ENCODE measurements around the gene GOLGA1.
A peak's percentile ranks its signal among the peaks of the same experiment; 100 is the strongest.

Gene GOLGA1

DNA sequence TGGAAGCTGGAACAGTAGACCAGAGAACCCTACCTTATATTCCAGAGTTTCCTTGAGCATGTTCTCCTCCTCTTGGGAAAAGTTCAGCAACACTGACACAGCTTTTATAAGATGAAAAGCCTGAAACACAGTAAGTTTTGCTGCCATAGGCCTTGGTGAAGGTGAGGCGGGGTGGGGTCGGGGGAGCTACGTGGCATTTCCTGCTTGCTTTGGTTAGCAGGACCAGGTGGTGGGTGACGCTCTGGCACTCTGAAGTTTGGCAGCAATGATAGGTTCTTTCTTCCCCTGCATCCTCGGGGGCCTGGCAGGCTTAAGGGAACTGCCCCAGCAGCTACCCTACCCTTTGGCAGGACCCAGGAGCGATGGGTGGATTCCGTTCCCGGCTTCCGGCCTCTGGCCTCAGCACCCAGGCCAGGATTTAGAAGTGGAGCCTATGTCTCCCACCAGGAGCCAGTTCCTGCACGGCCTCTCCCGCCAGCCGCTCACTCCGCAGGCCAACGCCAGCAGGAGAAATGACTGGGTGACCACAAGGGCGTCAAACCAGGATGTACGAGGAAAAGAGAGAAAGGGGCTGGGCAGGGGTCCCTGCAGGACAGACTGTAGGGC, 59.6 kb downstream of the GOLGA1 start:
- DNase-seq: no peak

GRCh38 chr9:124880501-124880900, 60.4 kb downstream of the GOLGA1 start:
- no peak for DNase-seq

GRCh38 chr9:124879226-124879625, 61.7 kb downstream of the GOLGA1 start:
- no peak for DNase-seq

DNA sequence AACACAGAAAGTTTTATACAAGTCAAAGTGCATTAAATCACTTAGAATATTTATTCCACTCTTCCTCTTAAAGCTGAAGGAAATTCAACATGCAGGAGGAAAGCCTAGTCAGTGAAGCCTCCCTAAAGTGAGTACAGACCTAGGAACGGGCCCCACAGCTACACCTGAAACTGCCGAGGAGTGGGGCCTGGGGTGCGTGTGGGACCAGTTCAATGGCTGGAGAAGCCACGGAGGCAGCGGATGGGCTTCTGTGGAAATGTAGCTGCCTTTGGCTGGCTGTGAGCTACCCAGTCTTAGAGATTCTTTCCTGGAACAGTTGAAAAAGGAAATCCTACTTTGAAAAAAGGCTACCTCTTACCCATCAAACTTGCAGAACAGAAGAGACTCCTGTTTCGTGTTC, 62.4 kb downstream of the GOLGA1 start:
- DNase-seq: no peak

- DNase-seq: no peak
Measured at GRCh38 chr9:124878021-124878420, 62.9 kb downstream of the GOLGA1 start.

- DNase-seq: no peak
Measured at GRCh38 chr9:124877021-124877782, 63.7 kb downstream of the GOLGA1 start.

- DNase-seq: no peak
Measured at GRCh38 chr9:124875501-124875900, 65.4 kb downstream of the GOLGA1 start.

DNA sequence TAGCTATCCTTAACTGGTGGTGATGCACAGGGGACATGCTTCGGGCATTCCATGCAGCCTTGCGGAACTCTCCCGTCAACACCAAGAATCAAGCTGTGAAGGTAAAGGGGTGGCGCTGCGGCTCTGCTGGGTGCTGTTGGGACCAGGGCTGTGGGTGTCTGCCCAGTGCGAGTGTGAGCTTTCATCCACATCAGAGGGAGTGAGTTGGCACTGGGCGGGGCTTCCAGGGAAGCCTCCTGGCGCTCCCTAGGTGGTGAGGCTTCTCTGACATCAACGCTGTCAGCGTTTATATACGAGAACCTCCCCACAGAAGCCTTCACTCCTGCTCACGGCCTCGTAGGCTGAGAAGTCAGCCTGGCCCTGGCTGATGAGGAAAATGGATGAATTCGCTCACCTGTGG, 67.2 kb downstream of the GOLGA1 start:
- no peak for DNase-seq

DNA sequence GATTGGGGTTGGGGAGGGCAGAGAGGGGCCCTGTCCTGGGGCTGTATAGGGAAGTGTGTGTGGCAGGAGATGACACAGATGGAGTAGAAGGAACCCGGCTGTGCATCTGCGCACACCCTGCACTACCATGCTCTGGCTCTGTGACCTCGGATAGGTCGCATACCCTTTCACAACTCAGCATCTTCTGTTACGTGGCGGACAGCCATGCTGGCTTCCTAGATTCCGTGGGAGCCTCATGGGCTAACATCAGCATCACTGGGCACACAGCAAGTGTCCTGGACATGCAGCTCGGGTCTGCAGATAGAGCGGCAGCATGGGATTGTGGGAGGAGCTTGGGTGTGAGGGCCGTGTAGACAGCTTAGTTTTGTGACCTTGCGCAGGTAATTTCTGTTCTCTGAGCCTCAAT, 69.7 kb downstream of the GOLGA1 start:
- no peak for DNase-seq

DNA sequence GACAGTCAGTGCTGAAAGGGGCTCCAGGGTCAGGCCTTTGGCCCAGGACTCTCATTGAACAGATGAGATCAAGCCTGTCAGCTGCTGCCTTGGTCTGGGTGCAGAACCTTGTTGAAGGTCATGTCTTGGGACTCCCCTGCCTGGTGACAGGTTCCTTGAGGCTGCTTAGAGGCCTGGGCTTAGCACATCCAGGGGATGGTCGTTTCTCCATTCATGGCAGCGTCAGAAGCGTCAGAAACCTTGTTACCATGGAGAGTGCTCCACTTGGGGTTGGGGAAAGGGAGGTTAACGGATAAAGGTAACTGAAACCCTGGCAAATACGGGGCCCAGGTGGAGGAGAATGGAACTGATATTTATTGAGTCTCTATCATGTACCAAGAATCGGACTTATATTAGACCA, 70.2 kb downstream of the GOLGA1 start:
- no peak for DNase-seq

DNA sequence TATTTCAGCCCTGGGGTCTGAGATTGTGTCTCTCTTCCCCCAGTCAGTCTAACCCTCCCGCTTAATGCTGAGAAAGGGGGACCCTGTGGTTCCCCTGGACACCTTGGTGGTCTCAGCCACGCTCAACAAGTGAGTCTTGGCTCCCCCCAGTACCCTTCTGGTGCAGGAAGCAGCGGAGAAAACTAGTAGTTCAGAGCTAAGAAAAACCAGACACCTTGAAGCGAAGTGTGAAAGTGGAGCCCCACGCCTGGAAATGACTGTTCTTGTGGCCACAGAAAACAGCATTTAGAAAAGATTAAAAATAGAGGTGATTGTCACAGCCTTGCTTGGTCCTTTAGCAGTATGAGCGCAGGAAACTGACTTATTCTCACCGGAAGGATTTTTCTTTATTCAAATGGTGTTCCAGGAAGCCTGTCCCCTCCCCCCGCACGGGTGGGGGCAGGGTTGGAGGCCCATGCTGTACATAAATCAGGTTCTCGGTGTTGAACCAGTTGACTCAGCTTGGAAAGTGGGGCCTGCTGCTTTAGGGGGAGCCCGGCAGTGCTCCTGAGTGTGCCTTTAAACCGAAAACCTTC, 70.8 kb downstream of the GOLGA1 start:
- DNase-seq: peak; percentile 91

DNA sequence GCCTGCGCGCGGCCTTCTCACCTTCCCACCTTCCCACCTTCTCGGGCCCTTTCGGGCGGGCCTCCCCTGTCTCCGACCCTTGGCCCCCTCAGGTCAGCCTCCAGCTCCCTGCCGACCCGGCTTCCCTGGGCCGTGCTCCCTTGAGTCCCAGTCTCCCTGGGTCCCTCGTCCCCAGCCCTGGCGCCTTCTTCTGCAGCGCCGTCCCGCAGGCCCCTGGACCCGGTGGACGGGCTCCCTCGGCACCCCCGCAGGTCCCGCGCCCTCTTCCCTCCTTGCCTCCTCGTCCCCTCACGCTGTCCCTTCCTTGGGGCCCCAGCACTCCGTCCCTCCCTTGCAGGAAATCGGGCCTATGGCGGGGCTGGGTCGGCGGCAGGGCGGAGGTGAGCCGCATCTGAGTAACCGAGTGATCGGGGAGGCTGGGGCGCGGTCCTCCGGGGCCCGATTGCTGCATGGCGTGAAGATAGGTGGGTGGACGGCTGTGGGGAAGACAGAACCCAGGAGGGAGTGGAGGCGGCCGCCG, 71.4 kb downstream of the GOLGA1 start:
- peak; percentile 54 for DNase-seq

- peak; percentile 93 for DNase-seq
Measured at GRCh38 chr9:124868511-124869465, 72.1 kb downstream of the GOLGA1 start.

GRCh38 chr9:124863371-124863871, 77.5 kb downstream of the GOLGA1 start:
- no peak for DNase-seq

GRCh38 chr9:124861342-124862229, 79.3 kb downstream of the GOLGA1 start, which contains the start of the genes ARPC5L and RPL35:
Gene ARPC5L (plus strand): TSS chr9:124862130. CDS start chr9:124869291, 7,161 bp downstream.
Gene RPL35 (minus strand): TSS chr9:124861957. CDS start chr9:124861912, 45 bp downstream.
- DNase-seq: peak; percentile 97

DNA sequence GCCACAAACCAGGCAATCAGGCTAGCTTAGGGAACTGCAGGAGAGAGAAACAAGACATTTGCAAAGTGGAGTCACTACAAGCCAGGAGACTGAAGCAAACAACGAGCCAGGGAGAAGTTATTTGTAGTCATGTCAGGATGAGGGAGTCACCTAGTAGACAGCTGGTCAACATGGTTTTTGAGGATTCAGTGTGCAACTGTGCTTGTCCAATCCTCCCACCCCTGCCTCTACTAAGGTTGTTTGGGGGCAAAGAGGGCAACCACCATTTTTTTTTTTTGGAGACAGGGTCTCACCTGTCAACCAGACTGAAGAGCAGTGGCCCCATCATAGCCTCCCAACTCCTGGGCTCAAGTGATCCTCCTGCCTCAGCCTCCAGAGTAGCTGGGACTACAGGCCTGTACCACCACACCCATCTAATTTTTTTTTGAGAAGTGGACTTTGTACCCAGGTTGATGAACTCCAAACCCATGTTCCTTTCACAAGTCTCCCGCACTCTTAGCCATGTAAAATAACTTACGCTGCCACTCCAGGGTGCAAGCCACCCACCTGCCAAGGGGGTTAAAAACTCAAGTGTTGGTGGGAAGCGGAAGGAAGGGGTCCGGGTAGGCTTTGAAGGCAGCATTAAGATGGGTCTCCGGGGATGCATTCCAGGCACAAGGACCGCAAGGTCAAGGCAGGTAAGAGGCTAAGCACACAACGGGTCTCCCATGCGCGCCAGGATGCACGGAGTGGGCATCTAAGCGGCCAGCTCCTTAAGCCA, 80.1 kb downstream of the GOLGA1 start:
- DNase-seq: no peak

- DNase-seq: no peak
Measured at GRCh38 chr9:124859803-124860581, 80.9 kb downstream of the GOLGA1 start.

DNA sequence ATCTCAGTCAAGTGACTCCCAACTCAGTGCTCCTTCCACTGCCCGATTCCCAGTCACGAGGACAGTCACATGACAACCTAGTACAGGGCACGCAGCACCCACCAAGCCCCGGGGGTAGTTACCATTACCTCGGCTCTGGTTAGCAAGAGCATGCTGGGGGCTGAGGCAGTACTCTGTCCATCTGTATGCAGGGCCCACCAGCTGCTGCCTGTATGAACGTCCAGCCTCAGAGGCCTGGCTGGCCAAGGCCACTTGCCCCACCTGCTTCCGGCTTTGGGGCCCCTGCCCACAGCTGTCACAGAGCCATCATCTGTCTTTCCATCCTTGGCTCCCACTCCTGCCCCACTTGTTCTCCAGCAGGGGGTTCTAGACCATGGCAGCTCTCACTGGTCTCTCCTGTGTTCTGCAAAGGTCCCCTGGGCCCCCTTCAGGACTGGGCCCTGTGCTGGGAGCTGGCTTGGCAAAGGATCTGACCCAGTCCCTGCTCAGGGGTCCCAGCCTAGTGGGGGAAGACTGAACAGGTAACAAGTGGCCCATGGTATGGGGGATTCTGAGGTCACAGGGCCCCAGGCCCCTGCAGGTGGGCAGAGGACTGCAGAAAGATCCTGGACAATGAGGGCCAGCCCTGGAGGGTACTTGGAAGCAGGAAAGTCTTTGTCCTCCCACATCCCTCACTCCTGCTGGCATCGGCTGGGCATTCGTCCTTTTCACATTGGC, 82.4 kb downstream of the GOLGA1 start:
- DNase-seq: no peak

GRCh38 chr9:124857533-124858162, 83.2 kb downstream of the GOLGA1 start:
- DNase-seq: no peak

Measured in stimulated activated CD4-positive, alpha-beta T cell treated with anti-CD3 and anti-CD28 coated beads, Interleukin-4, amount 100 ng/mL, for 1 hour (primary cell).